Measurements from ENCODE around the gene KLRF1.

DNA sequence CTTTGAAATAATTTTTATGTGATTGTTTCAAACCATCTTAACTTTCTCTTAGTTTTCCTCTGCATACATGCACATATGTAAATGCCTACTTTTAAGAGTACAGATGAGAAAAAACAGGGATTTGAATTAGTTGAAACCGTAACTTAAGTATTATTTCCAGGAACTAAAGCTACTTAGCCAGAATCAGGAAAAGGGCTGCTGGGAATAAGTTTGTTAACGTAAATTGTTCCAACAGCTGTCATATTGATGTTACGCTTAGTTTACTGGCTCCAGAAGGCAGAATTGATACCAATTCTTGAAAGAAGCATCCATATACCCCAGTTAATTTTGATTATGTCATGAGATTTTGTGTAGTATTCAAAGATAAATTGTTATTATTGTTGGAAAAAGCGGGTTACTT, 17.9 kb upstream of the KLRF1 start:
- TF ChIP-seq POLR2A (IDR thresholded peaks at IDR 0.05) (no peak), EP300 (IDR thresholded peaks at IDR 0.05) (no peak)
- TF ChIP-seq, protein P1, sequence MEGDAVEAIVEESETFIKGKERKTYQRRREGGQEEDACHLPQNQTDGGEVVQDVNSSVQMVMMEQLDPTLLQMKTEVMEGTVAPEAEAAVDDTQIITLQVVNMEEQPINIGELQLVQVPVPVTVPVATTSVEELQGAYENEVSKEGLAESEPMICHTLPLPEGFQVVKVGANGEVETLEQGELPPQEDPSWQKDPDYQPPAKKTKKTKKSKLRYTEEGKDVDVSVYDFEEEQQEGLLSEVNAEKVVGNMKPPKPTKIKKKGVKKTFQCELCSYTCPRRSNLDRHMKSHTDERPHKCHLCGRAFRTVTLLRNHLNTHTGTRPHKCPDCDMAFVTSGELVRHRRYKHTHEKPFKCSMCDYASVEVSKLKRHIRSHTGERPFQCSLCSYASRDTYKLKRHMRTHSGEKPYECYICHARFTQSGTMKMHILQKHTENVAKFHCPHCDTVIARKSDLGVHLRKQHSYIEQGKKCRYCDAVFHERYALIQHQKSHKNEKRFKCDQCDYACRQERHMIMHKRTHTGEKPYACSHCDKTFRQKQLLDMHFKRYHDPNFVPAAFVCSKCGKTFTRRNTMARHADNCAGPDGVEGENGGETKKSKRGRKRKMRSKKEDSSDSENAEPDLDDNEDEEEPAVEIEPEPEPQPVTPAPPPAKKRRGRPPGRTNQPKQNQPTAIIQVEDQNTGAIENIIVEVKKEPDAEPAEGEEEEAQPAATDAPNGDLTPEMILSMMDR (IDR thresholded peaks at IDR 0.05), result no peak

Measured in gastroesophageal sphincter (tissue), 3 donors.